GM23338 (cell line): ENCODE data around the gene NRN1. TPM values are rescaled to one million over a fixed set of nuclear protein-coding genes. Genes with fewer than 3 reads are reported as not detected.

Experiments used
- ATAC-seq: fragments of 200-7000 bp; cut with Tn5 transposase; 3 replicates; pipeline ENCODE4 v1.9.1; 2020
- DNase-seq: peaks from one replicate; pipeline ENCODE4 v3.0.0-alpha.2; 2015; ENCODE audit warnings: low spot score
- H2AFZ ChIP-seq: fragments of 200-600 bp; sonication (generic); 2 replicates; pipeline ENCODE4 v1.8.0; 2016; ENCODE audit warnings: antibody characterized with exemption, mild to moderate bottlenecking, moderate library complexity
- H3F3A ChIP-seq: fragments of 200-600 bp; sonication (generic); replicated peaks from 2 replicates; pipeline ENCODE4 v1.8.0; 2017; ENCODE audit warnings: antibody characterized with exemption, mixed run types, low read depth
- H3K27ac ChIP-seq: fragments of 200-600 bp; sonication (generic); 2 replicates; pipeline ENCODE4 v1.6.1; 2016; ENCODE audit warnings: low read depth
- H3K27me3 ChIP-seq: fragments of 200-600 bp; sonication (generic); 2 replicates; pipeline ENCODE4 v1.8.0; 2016; ENCODE audit warnings: mild to moderate bottlenecking, mixed run types, moderate library complexity; ENCODE audit not compliant: insufficient read depth
- H3K36me3 ChIP-seq: fragments of 200-600 bp; sonication (generic); 2 replicates; pipeline ENCODE4 v1.8.0; 2016; ENCODE audit warnings: mild to moderate bottlenecking; ENCODE audit not compliant: insufficient read depth
- H3K4me1 ChIP-seq: fragments of 200-600 bp; sonication (generic); 2 replicates; pipeline ENCODE4 v1.8.0; 2016; ENCODE audit warnings: mild to moderate bottlenecking, moderate library complexity; ENCODE audit not compliant: insufficient read depth
- H3K4me2 ChIP-seq: fragments of 200-600 bp; sonication (generic); 2 replicates; pipeline ENCODE4 v1.7.1; 2017; ENCODE audit warnings: mixed run types
- H3K4me3 ChIP-seq: fragments of 200-600 bp; sonication (generic); 2 replicates; pipeline ENCODE4 v1.6.1; 2016; ENCODE audit warnings: mixed run types
- H3K79me2 ChIP-seq: fragments of 200-600 bp; sonication (generic); replicated peaks from 2 replicates; pipeline ENCODE4 v1.8.0; 2017; ENCODE audit warnings: mild to moderate bottlenecking; ENCODE audit not compliant: insufficient read depth
- H3K9me2 ChIP-seq: fragments of 200-600 bp; sonication (generic); 2 replicates; pipeline ENCODE4 v1.8.0; 2017; ENCODE audit not compliant: insufficient read depth
- H4K20me1 ChIP-seq: fragments of 200-600 bp; sonication (generic); replicated peaks from 2 replicates; pipeline ENCODE4 v1.8.0; 2017; ENCODE audit warnings: mild to moderate bottlenecking; ENCODE audit not compliant: insufficient read depth
- H3K27ac Mint-ChIP-seq: 2 replicates; pipeline ENCODE4 v1.8.0; 2020; ENCODE audit warnings: inconsistent platforms, mild to moderate bottlenecking, moderate library complexity, mixed read lengths
- H3K27me3 Mint-ChIP-seq: 3 replicates; pipeline ENCODE4 v1.8.0; 2022; ENCODE audit warnings: low read depth, mild to moderate bottlenecking, moderate library complexity, mixed read lengths, inconsistent platforms; ENCODE audit not compliant: insufficient read depth, poor library complexity
- H3K36me3 Mint-ChIP-seq: 3 replicates; pipeline ENCODE4 v1.8.0; 2021; ENCODE audit warnings: low read depth, mild to moderate bottlenecking, inconsistent platforms, moderate library complexity, mixed read lengths
- H3K4me1 Mint-ChIP-seq: 3 replicates; pipeline ENCODE4 v1.8.0; 2020; ENCODE audit warnings: mild to moderate bottlenecking, inconsistent platforms, mixed read lengths
- H3K4me3 Mint-ChIP-seq: 3 replicates; pipeline ENCODE4 v1.8.0; 2021; ENCODE audit warnings: moderate library complexity, mild to moderate bottlenecking, inconsistent platforms, mixed read lengths
- H3K9me3 Mint-ChIP-seq: 3 replicates; pipeline ENCODE4 v1.8.0; 2020; ENCODE audit warnings: moderate library complexity, mild to moderate bottlenecking, inconsistent platforms, mixed read lengths
- CREB1 ChIP-seq: fragments of 250-450 bp; sonication (Bioruptor Pico); IDR thresholded peaks from 2 replicates; pipeline ENCODE4 v1.5.0; 2020; ENCODE audit warnings: low read depth, mild to moderate bottlenecking, moderate library complexity
- CTCF ChIP-seq, 2 experiments: fragments of 200-600 bp in 1 of 2; sonication (generic) in 1 of 2; conservative IDR thresholded peaks; 2 replicates each; pipeline versions ENCODE4 v1.5.1 to v1.6.1; 2016 to 2017; ENCODE audit warnings: antibody characterized with exemption in 2 of 2, low read depth in 2 of 2, mild to moderate bottlenecking in 2 of 2, moderate library complexity in 1 of 2
- ETS1 ChIP-seq: IDR thresholded peaks from 2 replicates; pipeline ENCODE4 v1.6.1; 2016; ENCODE audit warnings: antibody characterized with exemption
- EZH2 ChIP-seq: fragments of 200-600 bp; sonication (generic); IDR thresholded peaks from one replicate; pipeline ENCODE4 v1.8.0; 2017; ENCODE audit warnings: antibody characterized with exemption, mild to moderate bottlenecking, low read depth; ENCODE audit not compliant: unreplicated experiment
- EZH2phosphoT487 ChIP-seq: fragments of 200-600 bp; sonication (generic); IDR thresholded peaks from one replicate; pipeline ENCODE4 v1.8.1; 2018; ENCODE audit warnings: antibody characterized with exemption; ENCODE audit not compliant: unreplicated experiment
- NANOG ChIP-seq: IDR thresholded peaks from 2 replicates; pipeline ENCODE4 v1.6.1; 2016; ENCODE audit warnings: antibody characterized with exemption, borderline replicate concordance
- POLR2AphosphoS5 ChIP-seq: IDR thresholded peaks from 2 replicates; pipeline ENCODE4 v1.6.1; 2016; ENCODE audit warnings: antibody characterized with exemption, low read depth
- STAT1 ChIP-seq: IDR thresholded peaks from one replicate; pipeline ENCODE4 v1.6.1; 2016; ENCODE audit warnings: antibody characterized with exemption; ENCODE audit not compliant: unreplicated experiment
- ZNF114 ChIP-seq: fragments of 250-450 bp; sonication (Bioruptor Pico); IDR thresholded peaks from 2 replicates; pipeline ENCODE4 v1.5.0; 2020; ENCODE audit warnings: mild to moderate bottlenecking, moderate library complexity
- ZNF331 ChIP-seq: fragments of 250-450 bp; sonication (Bioruptor Pico); IDR thresholded peaks from 2 replicates; pipeline ENCODE4 v1.5.0; 2020; ENCODE audit warnings: low read depth, mild to moderate bottlenecking, moderate library complexity
- ZNF462 ChIP-seq: fragments of 250-450 bp; sonication (Bioruptor Pico); IDR thresholded peaks from 2 replicates; pipeline ENCODE4 v1.5.0; 2020; ENCODE audit warnings: mild to moderate bottlenecking, moderate library complexity
- polyA plus RNA-seq: library from polyadenylated mRNA; unstranded; fragments of >200 nt; fragmentation: Nextera tagmentation; extraction: Ambion mirVana; gene quantifications from 2 replicates; pipeline ENCODE4 v1.2.1, GENCODE V29; 2016
- total RNA-seq: library from RNA; depleted of rRNA; stranded (reverse); fragments of >200 nt; shearing (Covaris generic); gene quantifications from 2 replicates; pipeline ENCODE4 v1.2.3, GENCODE V29; 2014

NRN1 gene
- total and polyA plus RNA-seq, 2 experiments from 2014 or later, result 0.71 TPM; not detected in 1

GRCh38 chr6:5999688-6000608 is 6.8 kb downstream of the NRN1 start:
- peaks cover 2% of the 10 kb centered on the region; the same call in 2 of the 3 replicates for H3K9me3 Mint-ChIP-seq
- no peak overlapping the region for H3K27ac Mint-ChIP-seq
- Histone ChIP-seq H3F3A (peaks cover 19% of the 10 kb centered on the region), H2AFZ (peak overlapping the region; percentile 98; the same call in 1 of the 2 replicates), H3K4me2 (peak overlapping the region; percentile 91), H3K27ac (no peak overlapping the region), H4K20me1 (peaks cover 21% of the 10 kb centered on the region), H3K79me2 (no peaks in the 10 kb centered on the region), H3K27me3 (peaks cover 100% of the 10 kb centered on the region), H3K9me2 (no peaks in the 10 kb centered on the region), H3K4me3 (peak overlapping the region; percentile 58), H3K4me1 (peaks cover 68% of the 10 kb centered on the region), H3K36me3 (no peaks in the 10 kb centered on the region)
- H3K4me3 Mint-ChIP-seq, result peak overlapping the region; percentile 66
- peaks cover 100% of the 10 kb centered on the region for H3K27me3 Mint-ChIP-seq
- no peak for ATAC-seq
- peaks cover 3% of the 10 kb centered on the region; the same call in 1 of the 3 replicates for H3K36me3 Mint-ChIP-seq
- TF ChIP-seq CTCF (conservative IDR thresholded peaks at IDR 0.05; ENCODE audit: low read depth in 2 of 2), result no peak
- TF ChIP-seq ZNF114 (CRISPR knock-in tag), result no peak
- no peak for TF ChIP-seq ETS1
- TF ChIP-seq POLR2AphosphoS5, result no peak
- no peak for TF ChIP-seq ZNF462 (CRISPR knock-in tag)
- TF ChIP-seq NANOG, result no peak
- no peak for TF ChIP-seq ZNF331
- TF ChIP-seq STAT1, result no peak
- TF ChIP-seq EZH2phosphoT487, result peak; percentile 21
- peak; percentile 89 for TF ChIP-seq EZH2
- no peak for TF ChIP-seq CREB1
- DNase-seq, result peak; percentile 51
- peaks cover 66% of the 10 kb centered on the region for H3K4me1 Mint-ChIP-seq
